ENCODE data around the gene PPAT. TPM values are rescaled to one million over a fixed set of nuclear protein-coding genes. Genes with fewer than 3 reads are reported as not detected.
"Not testable (repeated sequence)": the region's sequence is repeated elsewhere in the genome, so short reads cannot be mapped to it uniquely, and the experiment has no call there.

Gene PPAT
- total RNA-seq, 4 donors from 2014 or later = 0.75 to 12.1 (median 4.5) TPM

DNA sequence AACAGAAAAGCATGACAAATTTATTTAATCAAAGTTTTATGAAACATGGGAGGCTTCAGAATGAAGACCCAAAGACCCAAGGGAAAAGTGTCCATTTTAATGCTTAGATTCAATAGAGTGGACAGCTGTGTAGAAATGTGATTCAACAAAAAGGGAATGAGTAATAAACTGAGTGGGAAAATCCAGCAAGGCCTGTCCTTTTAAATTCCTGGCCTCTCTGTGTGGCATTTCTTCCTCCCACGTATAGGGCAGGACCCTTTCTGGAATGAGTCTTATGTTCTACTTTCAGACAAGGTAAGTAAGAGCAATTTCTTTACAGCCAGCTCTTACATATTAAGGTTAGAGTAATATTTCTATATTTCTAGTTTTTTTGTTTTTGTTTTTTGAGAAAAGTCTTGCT lies 62.6 kb downstream of the PPAT start:
- H3K4me1 ChIP-seq = no peaks in the 10 kb centered on the region
- H3K27me3 ChIP-seq = no peaks in the 10 kb centered on the region
- intact Hi-C loops (cut with DNase I; ENCODE audit: low total_unique reads) (no loop called here), in situ Hi-C loops (cut with MboI; ENCODE audit: low pct_ligation_motif_present in 1 of 4, low pct_unique_long_range_greater_than_20kb in 1 of 4, low sequenced_read_pairs in 3 of 4) (no loop called here)
- no peak for DNase-seq
- WGBS, 2 donors (ENCODE audit: low coverage in 1 of 2) = 0 to 27% methylated on average over 1 of the region's 1 CpG
- H3K27ac ChIP-seq = no peak overlapping the region
- TF ChIP-seq POLR2AphosphoS5 (IDR thresholded peaks at IDR 0.05) (no peak), EP300 (IDR thresholded peaks at IDR 0.05; ENCODE audit: low read depth) (no peak), CTCF (IDR thresholded peaks at IDR 0.05) (no peak), POLR2A (IDR thresholded peaks at IDR 0.05) (no peak)
- no peaks in the 10 kb centered on the region for H3K9me3 ChIP-seq
- H3K4me3 ChIP-seq = no peak overlapping the region
- H3K36me3 ChIP-seq = peaks cover 0 to 10% (median 4%) of the 10 kb centered on the region in 4 donors

DNA sequence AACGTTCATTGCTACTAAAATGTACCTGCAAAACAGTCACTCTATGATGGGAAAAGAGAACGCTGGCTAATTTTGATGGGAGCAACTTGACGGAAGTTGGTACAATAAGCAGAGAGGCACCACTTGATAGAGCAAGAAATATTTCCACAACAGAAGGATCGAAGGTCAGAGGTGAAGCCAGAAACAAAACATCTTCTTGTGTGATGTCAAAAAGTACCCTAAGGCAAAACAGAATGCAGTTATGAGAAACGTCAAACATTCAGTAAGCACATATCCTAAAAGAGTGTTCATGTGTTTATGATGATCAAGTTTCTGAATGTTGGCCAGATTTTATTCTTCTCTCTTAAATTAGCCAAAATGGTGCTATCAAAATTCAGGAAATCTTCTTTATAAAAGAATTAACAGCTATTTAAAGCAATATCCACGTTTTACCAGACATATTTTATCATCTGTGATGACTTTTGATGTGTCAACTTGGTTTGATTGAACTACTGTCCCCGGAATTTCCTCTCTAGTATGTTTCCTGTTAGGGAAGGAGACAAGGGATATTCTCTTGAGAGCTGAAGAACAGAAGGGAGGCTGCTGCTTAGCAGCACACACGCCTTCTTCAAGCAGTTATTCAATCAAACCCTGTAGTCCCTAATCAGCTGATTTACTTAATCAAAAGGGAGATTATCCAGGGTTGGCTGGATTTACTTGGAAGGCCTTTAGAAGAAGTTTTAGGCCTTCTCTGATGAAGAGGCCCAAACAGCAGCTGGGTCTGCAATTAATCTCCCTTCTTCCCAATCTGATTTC lies 63.8 kb downstream of the PPAT start:
- no peak for DNase-seq
- in situ Hi-C loops (cut with MboI; ENCODE audit: low pct_ligation_motif_present in 1 of 4, low pct_unique_long_range_greater_than_20kb in 1 of 4, low sequenced_read_pairs in 3 of 4) = no loop called here
- Histone ChIP-seq H3K27me3 (no peaks in the 10 kb centered on the region), H3K36me3 (peaks cover 0 to 10% (median 4%) of the 10 kb centered on the region in 4 donors), H3K4me3 (no peak overlapping the region), H3K9me3 (no peaks in the 10 kb centered on the region), H3K27ac (no peak overlapping the region), H3K4me1 (no peaks in the 10 kb centered on the region)
- WGBS, 2 donors (ENCODE audit: low coverage in 1 of 2) = 69 to 80% methylated on average over 8 of the region's 8 CpGs
- intact Hi-C loops (cut with DNase I; ENCODE audit: low total_unique reads) = no loop called here
- TF ChIP-seq POLR2AphosphoS5 (IDR thresholded peaks at IDR 0.05) (no peak), CTCF (IDR thresholded peaks at IDR 0.05) (no peak), POLR2A (IDR thresholded peaks at IDR 0.05) (no peak)

DNA sequence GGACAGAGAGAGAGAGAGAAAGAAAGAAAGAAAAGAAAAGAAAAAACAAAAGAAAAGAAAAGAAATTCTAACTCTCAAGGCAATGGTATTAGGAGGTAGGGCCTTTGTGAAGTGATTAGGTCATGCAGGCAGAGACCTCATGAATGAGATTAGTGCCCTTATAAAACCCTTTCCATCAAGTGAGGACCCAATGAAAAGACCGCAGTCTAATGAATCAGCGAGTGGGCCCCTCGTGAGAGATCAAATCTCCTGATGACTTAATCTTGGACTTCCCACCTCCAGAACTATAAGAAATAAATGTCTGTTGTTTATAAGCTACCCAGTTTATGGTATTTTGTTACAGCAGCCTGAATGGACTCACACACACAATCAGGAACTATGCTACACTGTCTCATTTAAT lies 65.0 kb downstream of the PPAT start:
- Histone ChIP-seq H3K4me3 (no peak overlapping the region), H3K4me1 (no peaks in the 10 kb centered on the region), H3K9me3 (no peaks in the 10 kb centered on the region), H3K27ac (no peak overlapping the region), H3K27me3 (no peaks in the 10 kb centered on the region), H3K36me3 (peaks cover 0 to 10% (median 4%) of the 10 kb centered on the region in 4 donors)
- no peak for DNase-seq
- in situ Hi-C loops (cut with MboI; ENCODE audit: low pct_ligation_motif_present in 1 of 4, low pct_unique_long_range_greater_than_20kb in 1 of 4, low sequenced_read_pairs in 3 of 4) = no loop called here
- TF ChIP-seq CTCF (IDR thresholded peaks at IDR 0.05) (no peak), EP300 (IDR thresholded peaks at IDR 0.05; ENCODE audit: low read depth) (no peak), POLR2AphosphoS5 (IDR thresholded peaks at IDR 0.05) (no peak), POLR2A (IDR thresholded peaks at IDR 0.05) (no peak)
- intact Hi-C loops (cut with DNase I; ENCODE audit: low total_unique reads) = no loop called here
- WGBS, 2 donors (ENCODE audit: low coverage in 1 of 2) = 95 to 100% methylated on average over 3 of the region's 3 CpGs

DNA sequence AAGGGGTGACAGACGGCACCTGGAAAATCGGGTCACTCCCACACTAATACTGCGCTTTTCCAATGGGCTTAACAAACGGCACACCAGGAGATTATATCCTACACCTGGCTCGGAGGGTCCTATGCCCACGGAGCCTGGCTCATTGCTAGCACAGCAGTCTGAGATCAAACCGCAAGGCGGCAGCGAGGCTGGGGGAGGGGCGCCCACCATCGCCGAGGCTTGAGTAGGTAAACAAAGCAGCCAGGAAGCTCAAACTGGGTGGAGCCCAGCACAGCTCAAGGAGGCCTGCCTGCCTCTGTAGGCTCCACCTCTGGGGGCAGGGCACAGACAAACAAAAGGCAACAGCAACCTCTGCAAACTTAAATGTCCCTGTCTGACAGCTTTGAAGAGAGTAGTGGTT lies 72.4 kb downstream of the PPAT start:
- H3K27ac ChIP-seq; in situ Hi-C loops (cut with MboI; ENCODE audit: low pct_ligation_motif_present in 1 of 4, low pct_unique_long_range_greater_than_20kb in 1 of 4, low sequenced_read_pairs in 3 of 4); H3K4me1 ChIP-seq; H3K9me3 ChIP-seq; intact Hi-C loops (cut with DNase I; ENCODE audit: low total_unique reads); H3K27me3 ChIP-seq; H3K36me3 ChIP-seq; H3K4me3 ChIP-seq; DNase-seq: not testable (repeated sequence)
- 97% methylated on average over 12 of the region's 12 CpGs; no CpG with 5 or more reads in 1 of the 2 donors for WGBS, 2 donors (ENCODE audit: low coverage in 1 of 2)

DNA sequence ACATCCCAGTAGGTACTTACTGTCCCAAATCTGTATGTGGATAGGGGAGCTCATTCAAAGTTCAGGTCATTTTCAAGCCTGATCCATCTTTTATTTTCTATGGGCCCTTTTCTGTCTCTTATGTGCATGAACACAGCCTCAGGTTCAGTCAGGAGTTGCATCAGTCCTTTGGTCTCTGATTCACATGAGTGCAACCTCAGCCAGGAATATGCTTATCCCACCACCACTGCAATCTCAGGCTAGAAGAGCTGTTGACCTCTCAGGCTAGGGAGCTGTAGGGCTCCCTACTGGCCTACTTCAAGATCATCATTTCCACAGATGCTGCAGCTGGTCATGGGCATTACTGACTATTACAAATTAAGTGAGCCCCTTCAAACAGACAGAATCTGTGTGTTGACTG lies 75.3 kb downstream of the PPAT start:
- Histone ChIP-seq H3K36me3 (peaks cover 0 to 1% (median under 1%) of the 10 kb centered on the region in 4 donors), H3K4me3 (no peak overlapping the region), H3K27me3 (no peaks in the 10 kb centered on the region), H3K9me3 (no peaks in the 10 kb centered on the region), H3K27ac (no peak overlapping the region), H3K4me1 (no peaks in the 10 kb centered on the region)
- no peak for TF ChIP-seq POLR2A (IDR thresholded peaks at IDR 0.05)
- TF ChIP-seq CTCF (IDR thresholded peaks at IDR 0.05) = no peak
- TF ChIP-seq POLR2AphosphoS5 (IDR thresholded peaks at IDR 0.05) = no peak
- TF ChIP-seq EP300 (IDR thresholded peaks at IDR 0.05; ENCODE audit: low read depth) = no peak
- DNase-seq = no peak
- intact Hi-C loops (cut with DNase I; ENCODE audit: low total_unique reads) (no loop called here), in situ Hi-C loops (cut with MboI; ENCODE audit: low pct_ligation_motif_present in 1 of 4, low pct_unique_long_range_greater_than_20kb in 1 of 4, low sequenced_read_pairs in 3 of 4) (no loop called here)
